Fibroblast of skin of right quadriceps (primary cell): ENCODE measurements around the gene LARP1.
"Not testable (repeated sequence)": the region's sequence is repeated elsewhere in the genome, so short reads cannot be mapped to it uniquely, and the experiment has no call there.

Experiments used
- DNase-seq: peaks from one replicate; pipeline ENCODE4 v3.0.0-alpha.2; 2013

Gene LARP1

GRCh38 chr5:154755361-154756008, at the start of gene LARP1:
TSS of gene LARP1 (plus strand) at chr5:154755377. CDS start at chr5:154755758, 381 bp downstream.
- no peak for DNase-seq

DNA sequence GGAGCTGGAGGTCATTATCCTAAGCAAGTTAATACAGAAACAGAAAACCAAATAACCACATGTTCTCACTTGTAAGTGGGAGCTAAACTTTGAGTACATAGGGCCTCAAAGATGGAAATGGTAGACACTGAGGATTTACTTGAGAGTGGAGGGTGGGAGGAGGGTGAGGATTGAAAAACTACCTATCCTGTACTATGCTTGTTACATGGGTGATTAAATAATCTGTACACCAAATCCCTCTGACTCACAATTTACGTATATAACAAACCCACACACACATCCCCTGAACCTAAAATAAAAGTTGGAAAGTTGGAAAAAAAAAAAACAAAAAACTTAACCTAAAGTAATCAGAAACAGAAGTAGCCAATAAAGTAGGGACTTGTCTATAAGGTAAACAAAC, 48.8 kb upstream of the LARP1 start:
- DNase-seq = no peak

DNA sequence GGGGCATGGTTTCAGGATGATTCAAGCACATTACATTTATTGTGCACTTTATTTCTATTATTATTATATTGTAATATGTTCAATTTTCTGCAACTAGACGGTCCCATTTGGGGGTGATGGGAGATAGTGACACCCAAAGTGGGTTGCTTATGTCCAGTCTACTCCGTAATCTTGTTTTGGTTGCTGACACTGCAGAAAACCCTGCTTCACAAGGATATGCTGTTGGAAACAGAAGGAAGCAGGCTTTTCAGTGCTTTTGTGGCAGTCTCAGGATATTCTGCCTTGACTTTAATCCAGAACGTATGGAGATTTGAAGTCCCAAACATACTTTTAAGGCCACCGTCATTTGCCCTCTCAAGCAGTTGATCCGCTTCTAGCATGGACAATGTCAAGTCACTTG, 47.5 kb upstream of the LARP1 start:
- DNase-seq = no peak

GRCh38 chr5:154708207-154708606, 47.0 kb upstream of the LARP1 start:
- DNase-seq = no peak

DNA sequence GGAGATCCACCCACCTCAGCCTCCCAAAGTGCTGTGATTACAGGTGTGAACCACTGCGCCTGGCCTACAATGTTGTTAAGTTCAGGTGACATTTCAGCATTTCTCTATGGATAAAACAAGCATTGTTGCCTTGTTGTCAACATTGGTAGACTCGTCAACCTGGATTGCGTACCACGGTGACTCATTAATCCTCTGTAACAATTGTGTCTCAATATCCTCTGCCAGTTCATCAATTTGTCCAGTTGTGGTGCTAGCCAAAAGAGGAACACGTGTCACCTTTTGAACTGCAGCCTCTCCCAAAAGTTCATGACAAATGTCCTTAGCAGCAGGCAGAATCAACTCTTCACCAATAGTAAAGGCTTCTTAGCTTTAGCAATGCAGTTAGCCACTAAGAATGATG, 46.3 kb upstream of the LARP1 start:
- DNase-seq = peak; percentile 32

DNA sequence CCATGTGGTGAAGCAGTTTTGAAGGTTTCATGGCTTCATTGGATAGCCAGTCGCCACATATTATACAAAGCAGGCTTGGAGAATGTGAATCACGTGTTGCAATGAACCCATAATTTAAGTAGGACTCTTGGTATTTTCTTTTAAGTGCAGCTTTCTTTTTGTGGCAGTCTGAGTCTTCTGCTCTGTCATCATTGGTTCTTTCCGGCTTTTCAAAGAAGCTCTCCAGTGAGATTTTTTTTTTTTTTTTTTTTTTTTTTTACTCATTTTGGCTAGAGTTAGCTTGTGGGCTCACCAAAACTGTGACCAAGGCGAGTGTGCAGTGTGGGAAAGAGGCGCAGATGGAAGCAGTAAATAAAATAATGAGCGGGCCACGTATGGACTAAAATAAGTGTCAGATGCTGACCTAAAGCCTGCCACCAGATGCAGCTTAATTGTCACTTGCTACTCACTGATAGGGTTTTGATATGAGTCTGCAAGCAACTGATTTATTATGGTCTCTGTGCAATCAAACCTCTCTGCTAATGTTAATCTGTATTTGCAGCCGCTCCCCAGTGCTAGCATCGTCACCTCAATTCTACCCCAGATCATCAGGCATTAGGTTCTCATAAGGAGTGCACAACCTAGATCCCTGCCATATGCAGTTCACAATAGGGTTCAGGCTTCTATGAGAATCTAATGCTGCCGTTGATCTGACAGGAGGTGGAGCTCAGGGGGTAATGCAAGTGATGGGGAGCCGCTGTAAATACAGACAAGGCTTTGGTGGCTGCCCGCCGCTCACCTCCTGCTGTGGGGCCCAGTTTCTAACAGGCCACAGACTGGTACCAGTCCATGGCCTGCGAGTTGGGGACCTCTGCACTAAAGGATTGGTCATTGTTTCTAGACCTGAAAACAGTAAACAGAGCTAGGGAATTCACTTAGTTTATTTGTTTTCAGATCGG, 45.5 kb upstream of the LARP1 start:
- peak; percentile 43 for DNase-seq

GRCh38 chr5:154712518-154713437, 42.4 kb upstream of the LARP1 start:
- no peak for DNase-seq

DNA sequence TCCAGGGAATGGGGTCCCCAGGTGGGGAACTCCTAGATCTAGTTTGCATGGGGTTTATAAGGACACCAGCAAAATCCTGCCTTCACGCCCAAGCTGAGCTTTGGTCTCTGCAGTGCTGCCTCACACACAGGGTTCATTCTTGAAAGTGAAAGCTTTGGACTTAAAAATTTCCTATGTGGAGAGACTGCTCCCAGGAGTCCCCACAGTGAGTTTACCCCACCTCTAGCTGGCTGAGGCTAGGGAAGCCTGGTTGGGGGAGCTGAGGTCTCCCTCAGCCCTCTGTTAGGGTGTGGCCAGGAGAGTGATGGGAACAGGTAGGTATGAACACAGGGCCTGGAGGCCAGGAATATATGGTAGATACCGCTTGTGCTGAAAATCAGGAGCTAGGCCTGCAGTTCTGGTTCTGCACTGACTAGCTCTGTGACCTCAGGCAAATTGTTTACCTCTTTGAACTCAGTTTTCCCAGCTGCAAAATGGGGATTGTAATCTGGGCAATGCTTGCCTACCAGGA, 41.5 kb upstream of the LARP1 start:
- no peak for DNase-seq

DNA sequence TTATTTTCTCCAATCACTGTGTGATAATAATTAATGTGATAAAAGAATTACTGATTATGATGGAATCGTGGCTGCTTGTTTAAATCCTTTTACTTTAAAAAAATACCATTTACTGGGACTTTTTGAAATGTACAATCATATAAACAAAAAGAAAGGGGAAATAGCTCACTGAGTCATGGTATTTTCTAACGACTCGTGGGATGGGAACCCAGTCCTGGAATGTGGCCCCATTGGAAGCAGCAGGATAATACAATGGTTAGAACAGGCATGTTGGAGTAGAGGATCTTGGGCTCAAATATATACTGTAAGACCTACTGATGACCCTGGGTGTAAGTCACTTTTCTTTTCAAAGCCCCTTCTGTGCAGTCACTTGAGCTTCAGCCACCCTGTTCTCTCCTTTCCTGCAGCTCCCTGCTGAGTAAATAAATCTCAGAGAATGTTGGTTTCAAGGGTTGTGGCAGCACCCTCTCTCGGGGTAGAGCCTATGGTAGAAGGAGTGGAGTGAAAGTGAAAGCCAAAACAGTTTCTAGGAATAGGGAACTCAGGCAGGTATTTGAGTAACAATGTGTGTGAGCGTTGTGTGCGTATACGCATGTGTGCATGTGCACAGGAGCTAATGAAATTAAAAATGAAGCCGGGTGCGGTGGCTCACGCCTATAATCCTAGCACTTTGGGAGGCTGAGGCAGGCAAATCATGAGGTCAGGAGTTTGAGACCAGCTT, 40.8 kb upstream of the LARP1 start:
- DNase-seq = peak; percentile 50

DNA sequence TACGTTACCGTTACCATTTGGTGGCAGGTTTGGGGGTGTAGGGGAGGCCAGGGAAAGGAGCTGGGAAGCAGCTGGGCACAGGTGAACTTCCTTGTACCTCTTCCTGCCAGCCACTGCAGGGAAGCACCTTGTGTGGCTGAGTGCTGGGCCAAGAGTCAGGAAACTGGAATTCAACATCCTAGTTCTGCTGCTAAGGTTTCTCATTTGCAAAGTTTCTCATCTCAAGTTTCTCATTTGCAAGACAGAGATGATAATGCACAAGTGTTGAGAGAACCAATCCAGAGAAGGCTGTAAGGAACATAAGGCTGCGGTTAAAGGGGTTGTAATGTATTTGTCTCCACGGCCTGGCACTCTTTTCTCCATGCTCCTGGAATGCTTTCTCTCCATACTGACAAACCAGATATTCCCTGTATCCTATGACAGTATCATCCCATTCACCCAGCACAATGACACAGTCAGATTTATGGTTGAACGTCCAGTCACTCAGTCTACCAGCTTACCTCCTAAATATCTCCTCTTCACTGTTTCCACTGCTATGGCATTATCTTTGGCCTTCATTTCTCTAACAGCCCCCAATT, 33.6 kb upstream of the LARP1 start:
- DNase-seq = no peak

DNA sequence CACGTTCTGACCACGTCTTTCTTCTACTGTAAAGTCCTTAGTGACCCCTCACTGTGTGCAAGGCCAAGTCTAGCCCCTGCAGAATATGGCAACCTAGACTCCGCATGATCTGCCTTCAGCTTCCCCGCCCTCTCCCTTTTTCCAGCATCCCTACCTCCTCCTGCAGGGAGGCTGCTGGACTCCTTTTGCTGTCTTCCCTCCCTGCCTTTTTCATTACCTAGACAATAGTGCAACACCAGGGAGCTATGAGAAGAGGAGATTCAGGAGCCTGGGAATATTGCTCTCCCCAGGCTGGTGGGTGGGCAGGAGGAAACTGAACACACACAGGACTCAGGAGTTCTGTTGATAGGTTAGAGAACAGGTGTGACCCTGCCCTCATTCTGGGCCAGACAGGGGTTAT, 33.1 kb upstream of the LARP1 start:
- DNase-seq = no peak

GRCh38 chr5:154722936-154723335, 32.2 kb upstream of the LARP1 start:
- DNase-seq = no peak

DNA sequence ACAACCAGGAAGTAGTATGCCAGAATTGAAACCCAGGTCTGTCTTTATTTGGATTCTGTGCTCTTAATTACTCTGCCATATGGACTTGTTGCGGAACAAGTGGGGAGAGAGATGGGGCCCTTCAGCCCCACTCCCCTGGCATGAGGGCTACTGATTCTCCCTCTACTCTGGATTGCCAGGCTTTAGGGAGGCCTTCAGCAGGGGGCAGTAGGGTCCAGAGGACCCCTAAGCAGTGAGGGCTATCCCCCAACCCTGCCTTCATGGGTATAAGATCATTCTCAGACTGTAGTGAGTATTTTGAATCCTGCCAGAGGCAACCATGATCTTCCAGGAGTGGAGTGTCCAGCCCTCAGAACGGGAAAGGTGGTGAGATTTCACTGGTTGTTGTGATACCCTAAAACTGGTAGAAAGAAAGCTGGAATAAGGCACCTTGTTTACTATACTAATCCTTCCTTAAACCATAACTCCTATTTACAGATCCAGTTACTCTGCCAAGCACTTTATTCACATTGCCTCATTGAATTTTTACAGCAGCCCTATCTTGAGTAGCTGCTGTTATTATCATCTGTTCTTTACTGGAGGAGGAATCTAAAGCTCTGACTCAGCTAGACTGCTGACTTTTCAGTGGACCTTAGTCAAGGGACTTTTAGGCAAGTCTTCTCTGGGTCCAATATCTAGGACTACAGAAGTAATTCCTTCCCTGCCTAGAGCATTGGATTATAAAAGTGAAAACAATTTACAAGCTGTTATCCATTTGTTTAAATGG, 31.3 kb upstream of the LARP1 start:
- DNase-seq = no peak

- no peak for DNase-seq
These were observed 27.8 kb upstream of the LARP1 start for GRCh38 chr5:154727361-154727760.

DNA sequence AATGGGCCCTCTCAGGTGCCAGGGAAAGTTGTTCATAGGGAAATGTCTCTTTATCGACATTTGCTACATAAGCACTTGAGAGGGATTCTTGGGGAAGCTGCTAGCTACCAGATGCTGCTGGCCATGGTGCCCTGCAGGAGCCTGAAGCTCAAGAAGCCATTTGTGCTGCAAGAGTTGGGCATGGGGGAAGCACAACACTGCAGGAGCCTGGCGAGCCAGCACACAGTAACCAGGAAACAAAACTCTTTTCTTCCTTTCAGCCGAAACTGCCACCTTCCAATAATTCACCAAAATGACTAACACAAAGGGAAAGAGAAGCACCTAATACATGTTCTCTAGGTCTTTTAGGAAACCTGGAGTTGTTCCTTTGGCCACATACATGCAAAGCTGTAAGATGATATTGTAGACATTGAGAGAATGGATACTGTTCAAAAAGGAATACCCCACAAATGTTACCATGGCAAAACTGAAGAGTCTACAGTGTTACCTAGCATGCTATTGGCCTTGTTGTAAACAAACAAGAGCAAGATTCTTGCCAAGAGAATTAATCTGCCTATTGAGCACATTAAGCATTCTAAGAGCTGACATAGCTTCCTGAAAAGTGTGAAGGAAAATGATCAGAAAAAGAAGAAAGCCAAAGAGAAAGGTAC, 26.1 kb upstream of the LARP1 start:
- no peak for DNase-seq

GRCh38 chr5:154729613-154730012, 25.6 kb upstream of the LARP1 start:
- DNase-seq = no peak

GRCh38 chr5:154730761-154731160, 24.4 kb upstream of the LARP1 start:
- not testable (repeated sequence) for DNase-seq

- no peak for DNase-seq
These were observed 23.0 kb upstream of the LARP1 start for GRCh38 chr5:154732212-154732611.

GRCh38 chr5:154734370-154735248, 20.6 kb upstream of the LARP1 start:
- DNase-seq = no peak
